ENCODE measurements around the gene RUFY2. TPM values are rescaled to one million over a fixed set of nuclear protein-coding genes. Genes with fewer than 3 reads are reported as not detected.

RUFY2 gene
- total RNA-seq, 6 donors from 2014 or later = 10.3 to 47.7 (median 15.7) TPM

GRCh38 chr10:68366600-68366999, 40.5 kb downstream of the RUFY2 start:
- no peaks in the 10 kb centered on the region for H3K4me1 ChIP-seq
- peaks cover 7 to 75% (median 23%) of the 10 kb centered on the region in 4 donors for H3K36me3 ChIP-seq
- H3K27ac ChIP-seq = no peak overlapping the region
- H3K27me3 ChIP-seq = no peaks in the 10 kb centered on the region
- H3K4me3 ChIP-seq = no peak overlapping the region
- ATAC-seq (ENCODE audit: low FRiP score in 2 of 2) = no peak
- no peak for TF ChIP-seq CTCF (IDR thresholded peaks at IDR 0.05)
- peaks cover 0 to 4% (median under 1%) of the 10 kb centered on the region in 4 donors for H3K9me3 ChIP-seq
- DNase-seq = no peak
- WGBS, 2 donors = 98 to 99% methylated on average over 5 of the region's 5 CpGs

DNA sequence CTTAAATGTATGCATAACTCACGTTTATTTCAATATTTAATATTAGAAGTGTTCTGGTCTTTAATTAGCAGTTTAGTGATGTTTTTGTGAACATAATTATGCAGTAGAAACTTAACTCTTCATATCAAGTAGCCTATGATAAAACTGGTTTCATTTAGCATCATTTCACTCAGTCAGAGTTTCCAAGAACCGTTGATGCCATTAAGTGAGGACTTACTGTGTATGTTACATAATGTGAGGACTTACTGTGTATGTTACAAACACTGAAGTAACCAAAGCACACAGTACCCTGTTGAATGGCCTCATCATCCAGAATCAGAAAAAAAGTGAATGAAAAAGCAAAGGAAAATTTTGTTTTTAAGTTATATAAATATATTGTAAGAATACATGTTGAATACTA, 41.5 kb downstream of the RUFY2 start:
- H3K9me3 ChIP-seq = no peaks in the 10 kb centered on the region
- H3K27me3 ChIP-seq = no peaks in the 10 kb centered on the region
- no peak overlapping the region for H3K27ac ChIP-seq
- no peaks in the 10 kb centered on the region for H3K4me1 ChIP-seq
- ATAC-seq (ENCODE audit: low FRiP score in 2 of 2) (no peak), DNase-seq (no peak)
- peaks cover 7 to 73% (median 27%) of the 10 kb centered on the region in 4 donors for H3K36me3 ChIP-seq
- TF ChIP-seq POLR2AphosphoS5 (IDR thresholded peaks at IDR 0.05) = no peak
- TF ChIP-seq CTCF (IDR thresholded peaks at IDR 0.05) = no peak
- TF ChIP-seq POLR2A (IDR thresholded peaks at IDR 0.05) = no peak
- no peak for TF ChIP-seq EP300 (IDR thresholded peaks at IDR 0.05)
- no peak overlapping the region for H3K4me3 ChIP-seq
- WGBS, 2 donors = 89 to 94% methylated on average over 2 of the region's 2 CpGs

- Histone ChIP-seq H3K27ac (no peak overlapping the region), H3K4me1 (no peaks in the 10 kb centered on the region), H3K9me3 (no peaks in the 10 kb centered on the region), H3K27me3 (no peaks in the 10 kb centered on the region), H3K36me3 (peaks cover 7 to 60% (median 27%) of the 10 kb centered on the region in 4 donors), H3K4me3 (no peak overlapping the region)
- DNase-seq (no peak), ATAC-seq (ENCODE audit: low FRiP score in 2 of 2) (no peak)
- TF ChIP-seq POLR2A (IDR thresholded peaks at IDR 0.05) (no peak), EP300 (IDR thresholded peaks at IDR 0.05) (no peak), CTCF (IDR thresholded peaks at IDR 0.05) (no peak), POLR2AphosphoS5 (IDR thresholded peaks at IDR 0.05) (no peak)
- WGBS, 2 donors = 84 to 92% methylated on average over 3 of the region's 3 CpGs
Measured at GRCh38 chr10:68364101-68364886, 42.8 kb downstream of the RUFY2 start.

DNA sequence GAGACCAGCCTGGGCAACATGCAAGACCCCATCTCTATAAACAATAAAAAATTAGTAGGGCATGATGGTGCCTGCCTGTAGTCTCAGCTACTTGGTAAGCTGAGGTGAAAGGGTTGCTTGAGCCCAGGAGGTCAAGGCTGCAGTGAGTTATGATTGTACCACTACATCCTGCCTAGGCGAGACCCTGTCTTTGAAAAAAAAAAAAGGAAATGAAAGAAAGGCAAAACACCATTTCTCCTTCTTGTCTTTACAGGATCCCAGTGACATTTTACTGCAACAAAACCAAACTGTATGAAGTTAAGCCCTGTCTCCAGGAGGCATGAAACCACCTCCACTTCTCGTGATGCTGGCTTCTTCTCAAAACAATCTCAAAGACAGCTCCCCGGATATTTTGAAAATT, 44.5 kb downstream of the RUFY2 start:
- peaks cover 7 to 56% (median 27%) of the 10 kb centered on the region in 4 donors for H3K36me3 ChIP-seq
- H3K9me3 ChIP-seq = no peaks in the 10 kb centered on the region
- H3K27me3 ChIP-seq = no peaks in the 10 kb centered on the region
- ATAC-seq (ENCODE audit: low FRiP score in 2 of 2) = no peak
- no peaks in the 10 kb centered on the region for H3K4me1 ChIP-seq
- H3K27ac ChIP-seq = no peak overlapping the region
- TF ChIP-seq POLR2A (IDR thresholded peaks at IDR 0.05) (no peak), EP300 (IDR thresholded peaks at IDR 0.05) (no peak), CTCF (IDR thresholded peaks at IDR 0.05) (no peak), POLR2AphosphoS5 (IDR thresholded peaks at IDR 0.05) (no peak)
- 86 to 91% methylated on average over 3 of the region's 3 CpGs for WGBS, 2 donors
- no peak overlapping the region for H3K4me3 ChIP-seq
- DNase-seq = no peak

- WGBS, 2 donors = 93 to 98% methylated on average over 6 of the region's 6 CpGs
- Histone ChIP-seq H3K27ac (no peak overlapping the region), H3K27me3 (no peaks in the 10 kb centered on the region), H3K9me3 (no peaks in the 10 kb centered on the region), H3K4me3 (no peak overlapping the region), H3K36me3 (peaks cover 7 to 69% (median 38%) of the 10 kb centered on the region in 4 donors), H3K4me1 (no peaks in the 10 kb centered on the region)
- TF ChIP-seq POLR2A (IDR thresholded peaks at IDR 0.05) (no peak), POLR2AphosphoS5 (IDR thresholded peaks at IDR 0.05) (no peak), EP300 (IDR thresholded peaks at IDR 0.05) (no peak), CTCF (IDR thresholded peaks at IDR 0.05) (no peak)
- ATAC-seq (ENCODE audit: low FRiP score in 2 of 2) (no peak), DNase-seq (no peak)
Measured at GRCh38 chr10:68359189-68359588, 47.9 kb downstream of the RUFY2 start.
